ENCODE measurements around the gene PRR30.

The PRR30 gene

DNA sequence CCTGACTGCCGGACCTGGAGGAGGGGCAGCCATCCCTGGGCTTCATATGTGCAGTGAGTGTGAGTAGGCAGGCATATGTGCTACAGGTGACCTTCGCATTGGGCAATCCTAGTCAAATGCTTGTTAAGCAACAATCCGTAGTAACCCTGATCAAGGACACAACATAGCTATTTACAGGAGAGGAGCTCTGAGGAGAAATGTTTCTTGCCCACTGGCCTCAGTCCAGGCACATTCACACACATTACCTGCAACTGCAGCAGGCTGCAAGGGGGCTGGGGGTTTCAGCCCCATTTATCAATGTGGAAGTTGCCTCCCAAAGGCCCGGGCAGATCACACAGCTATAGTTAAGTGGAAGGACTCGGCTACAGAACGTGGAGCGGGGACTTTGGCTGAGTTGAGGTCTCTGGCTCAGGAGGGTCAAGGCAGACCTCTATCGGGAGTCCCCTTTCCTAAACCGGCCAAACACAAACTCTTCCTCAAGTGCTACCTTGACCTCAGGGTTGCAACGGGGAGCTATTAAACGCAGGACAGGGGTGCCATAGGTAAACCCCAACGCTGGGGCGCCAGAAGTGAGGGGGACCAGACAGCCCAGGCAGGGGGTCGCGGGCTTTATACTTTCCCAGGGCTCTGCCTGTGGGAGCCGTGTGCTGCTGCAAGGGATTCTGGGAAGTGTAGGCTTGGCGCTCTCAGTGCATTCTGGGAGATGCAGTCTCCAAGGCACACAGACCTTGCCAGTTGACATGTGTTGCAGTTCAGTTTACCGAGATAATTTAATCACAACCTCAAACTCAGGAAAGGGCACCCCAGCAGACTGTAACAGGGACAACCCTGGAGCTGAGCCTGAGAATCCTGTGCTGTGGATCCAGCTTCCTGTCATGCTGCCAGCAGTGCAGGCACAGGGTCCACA lies 43.2 kb downstream of the PRR30 start:
- TF ChIP-seq, protein P1, sequence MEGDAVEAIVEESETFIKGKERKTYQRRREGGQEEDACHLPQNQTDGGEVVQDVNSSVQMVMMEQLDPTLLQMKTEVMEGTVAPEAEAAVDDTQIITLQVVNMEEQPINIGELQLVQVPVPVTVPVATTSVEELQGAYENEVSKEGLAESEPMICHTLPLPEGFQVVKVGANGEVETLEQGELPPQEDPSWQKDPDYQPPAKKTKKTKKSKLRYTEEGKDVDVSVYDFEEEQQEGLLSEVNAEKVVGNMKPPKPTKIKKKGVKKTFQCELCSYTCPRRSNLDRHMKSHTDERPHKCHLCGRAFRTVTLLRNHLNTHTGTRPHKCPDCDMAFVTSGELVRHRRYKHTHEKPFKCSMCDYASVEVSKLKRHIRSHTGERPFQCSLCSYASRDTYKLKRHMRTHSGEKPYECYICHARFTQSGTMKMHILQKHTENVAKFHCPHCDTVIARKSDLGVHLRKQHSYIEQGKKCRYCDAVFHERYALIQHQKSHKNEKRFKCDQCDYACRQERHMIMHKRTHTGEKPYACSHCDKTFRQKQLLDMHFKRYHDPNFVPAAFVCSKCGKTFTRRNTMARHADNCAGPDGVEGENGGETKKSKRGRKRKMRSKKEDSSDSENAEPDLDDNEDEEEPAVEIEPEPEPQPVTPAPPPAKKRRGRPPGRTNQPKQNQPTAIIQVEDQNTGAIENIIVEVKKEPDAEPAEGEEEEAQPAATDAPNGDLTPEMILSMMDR (IDR thresholded peaks at IDR 0.05): no peak
- no peak for DNase-seq (ENCODE audit: low spot score)
- Histone ChIP-seq H3K4me3 (peak overlapping the region; percentile 58), H3K27ac (peak overlapping the region in 1 of 2 donors; percentile 52)

DNA sequence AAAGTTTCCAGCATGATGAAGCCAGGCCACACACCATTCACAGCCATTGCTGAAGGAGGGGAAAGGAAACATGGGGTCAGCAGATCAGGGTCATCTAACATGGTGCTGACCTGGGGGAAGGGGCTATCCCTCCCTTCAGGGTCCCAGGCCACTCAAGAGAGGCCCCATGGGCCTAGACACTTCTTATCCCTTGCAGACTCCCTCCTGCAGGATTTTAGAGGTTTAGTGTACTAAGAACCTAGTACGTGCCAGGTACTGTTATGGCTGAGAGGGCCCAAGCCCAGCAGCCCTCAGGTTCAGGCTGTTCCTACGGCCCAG lies 43.8 kb downstream of the PRR30 start:
- no peak for DNase-seq (ENCODE audit: low spot score)
- H3K4me3 ChIP-seq: no peak overlapping the region
- TF ChIP-seq, protein P1 (IDR thresholded peaks at IDR 0.05): no peak
- no peak overlapping the region for H3K27ac ChIP-seq

DNA sequence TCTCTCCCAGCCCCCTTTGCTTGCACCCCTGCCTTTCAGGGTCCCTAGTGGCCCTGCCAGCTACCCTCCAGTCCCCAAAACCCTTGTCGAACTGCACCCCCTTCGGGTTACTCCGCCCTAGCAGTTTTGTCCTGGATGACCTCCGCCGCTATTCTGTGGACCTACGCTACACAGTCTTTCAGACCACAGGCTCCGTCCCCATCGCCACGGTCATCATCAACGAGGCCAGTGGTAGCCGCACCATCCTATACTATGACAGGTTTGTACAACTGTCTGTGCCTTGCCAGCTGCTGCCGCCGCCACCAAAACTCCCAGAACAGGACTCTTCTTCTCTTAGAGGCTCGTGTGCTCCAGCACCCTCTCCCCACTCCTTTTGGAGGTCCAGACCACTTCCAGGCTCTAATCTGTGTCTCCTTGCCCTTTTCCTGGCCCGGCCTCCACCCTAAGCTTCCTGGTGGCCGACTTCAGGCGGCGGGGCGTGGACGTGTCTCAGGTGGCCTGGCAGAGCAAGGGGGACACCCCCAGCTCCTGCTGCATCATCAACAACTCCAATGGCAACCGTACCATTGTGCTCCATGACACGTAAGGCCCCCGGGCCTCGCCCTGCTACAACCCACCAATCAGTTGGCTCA lies 44.7 kb downstream of the PRR30 start:
- H3K4me3 ChIP-seq: no peak overlapping the region
- H3K27ac ChIP-seq: no peak overlapping the region
- no peak for DNase-seq (ENCODE audit: low spot score)
- TF ChIP-seq, protein P1 (IDR thresholded peaks at IDR 0.05): no peak

DNA sequence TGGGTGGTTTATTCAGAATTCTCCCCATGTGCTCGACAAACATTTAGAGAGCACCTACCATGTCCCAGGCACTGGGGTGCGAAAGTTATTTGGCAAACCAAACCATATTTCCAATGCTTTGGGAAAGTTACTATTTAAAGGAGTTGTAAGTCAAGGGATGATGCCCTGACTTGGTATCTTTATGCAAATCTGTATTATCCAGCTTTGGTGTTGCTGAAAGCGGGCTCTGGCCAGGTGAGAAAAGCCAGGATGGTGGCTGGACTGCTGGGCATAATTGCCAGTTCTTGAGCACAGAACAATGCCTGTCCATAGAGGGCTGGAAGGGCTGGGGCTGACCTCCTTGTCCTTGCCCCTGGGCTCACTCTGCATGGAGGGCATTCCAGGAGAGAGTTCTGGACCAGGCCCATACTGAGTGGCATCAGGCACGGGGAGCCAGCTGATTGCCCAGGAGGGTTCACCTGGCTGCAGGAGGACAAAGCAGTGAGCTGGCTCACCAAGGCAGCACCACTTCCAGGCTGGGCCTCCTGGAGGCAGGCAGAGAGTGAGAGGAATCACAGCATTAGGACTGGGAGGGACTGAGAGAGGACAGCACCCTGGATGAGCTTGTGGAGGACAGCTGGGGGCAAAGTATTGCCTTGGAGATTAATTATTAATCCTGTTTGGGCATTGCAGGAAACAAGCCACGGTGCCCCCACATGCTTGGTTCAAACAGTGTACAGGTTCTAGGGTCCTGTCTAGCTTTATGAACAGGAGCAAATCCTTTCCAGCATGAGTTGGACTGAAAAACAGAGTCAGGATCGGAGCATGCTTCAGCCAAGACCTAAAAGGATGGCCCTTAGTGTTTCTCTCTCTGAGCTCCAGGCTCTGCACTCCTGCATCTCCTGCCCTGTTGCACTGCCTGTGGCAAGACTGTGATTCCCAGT lies 45.5 kb downstream of the PRR30 start:
- Histone ChIP-seq H3K27ac (no peak overlapping the region), H3K4me3 (no peak overlapping the region)
- no peak for DNase-seq (ENCODE audit: low spot score)
- TF ChIP-seq, protein P1 (IDR thresholded peaks at IDR 0.05): no peak

DNA sequence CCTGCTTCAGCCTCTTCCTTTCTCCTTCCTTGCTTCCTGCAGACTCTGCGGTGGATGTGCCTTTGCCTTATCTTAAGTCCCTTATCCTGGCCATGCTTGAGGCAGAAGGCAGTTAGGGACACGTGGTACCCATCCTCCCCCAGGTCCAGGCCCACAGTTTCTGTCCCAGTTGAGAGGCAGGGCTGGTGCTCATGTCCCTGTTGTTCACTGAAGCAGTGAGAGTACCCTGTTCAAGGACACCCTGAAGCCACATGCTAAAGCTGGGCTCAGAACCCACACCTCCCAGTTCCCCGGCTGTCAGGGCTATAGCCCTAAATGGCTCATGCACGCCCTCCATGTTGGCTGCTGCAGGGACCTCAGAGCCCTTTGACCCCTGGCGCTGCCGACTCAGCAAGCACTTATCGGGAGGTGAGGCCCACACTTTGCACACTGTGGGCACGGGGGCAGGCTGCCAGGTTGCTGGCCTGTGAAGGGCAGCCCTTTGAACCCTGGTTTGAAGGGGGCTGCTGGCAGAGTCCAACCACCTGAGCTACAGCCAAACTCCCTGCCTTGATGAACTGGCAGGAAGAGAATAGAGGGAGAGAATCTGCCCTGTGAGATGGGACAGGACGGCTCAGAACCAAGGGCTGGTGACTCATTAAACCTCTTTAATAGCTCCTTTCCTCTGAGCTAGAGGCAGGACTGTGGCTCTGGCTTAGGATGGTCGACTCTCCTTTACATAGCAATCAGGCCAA lies 46.3 kb downstream of the PRR30 start:
- Histone ChIP-seq H3K4me3 (no peak overlapping the region), H3K27ac (no peak overlapping the region)
- DNase-seq (ENCODE audit: low spot score): no peak
- TF ChIP-seq, protein P1 (IDR thresholded peaks at IDR 0.05): no peak

Data from coronary artery (tissue), 2 donors.